Loucy (cell line): Measurements from ENCODE around the gene ABHD10.
A peak's percentile ranks its signal among the peaks of the same experiment; 100 is the strongest.

ENCODE experiments used
- H2AFZ ChIP-seq: fragments of 200-600 bp; sonication (generic); 2 replicates; pipeline ENCODE4 v1.6.0; 2016; ENCODE audit warnings: antibody characterized with exemption, mild to moderate bottlenecking, low read length, moderate library complexity
- H3F3A ChIP-seq: fragments of 200-600 bp; 2 replicates; pipeline ENCODE4 v1.6.0; 2016; ENCODE audit warnings: antibody characterized with exemption, low read depth, mild to moderate bottlenecking
- H3K27me3 ChIP-seq: fragments of 200-600 bp; sonication (generic); 2 replicates; pipeline ENCODE4 v1.6.1; 2014; ENCODE audit warnings: low read length, mild to moderate bottlenecking; ENCODE audit not compliant: insufficient read depth, poor library complexity, severe bottlenecking
- H3K36me3 ChIP-seq: fragments of 200-600 bp; sonication (generic); 2 replicates; pipeline ENCODE4 v1.6.1; 2016; ENCODE audit warnings: low read length; ENCODE audit not compliant: insufficient read depth
- H3K4me1 ChIP-seq: fragments of 200-600 bp; sonication (generic); 2 replicates; pipeline ENCODE4 v1.5.1; 2014; ENCODE audit warnings: low read length, mild to moderate bottlenecking; ENCODE audit not compliant: insufficient read depth, poor library complexity, severe bottlenecking
- H3K4me2 ChIP-seq: fragments of 200-600 bp; sonication (generic); 2 replicates; pipeline ENCODE4 v1.6.0; 2014; ENCODE audit warnings: antibody characterized with exemption, low read length, low read depth, mild to moderate bottlenecking; ENCODE audit not compliant: poor library complexity, severe bottlenecking
- H3K4me3 ChIP-seq: fragments of 200-600 bp; sonication (generic); 2 replicates; pipeline ENCODE4 v1.5.1; 2014; ENCODE audit warnings: low read length, mild to moderate bottlenecking, mixed read lengths; ENCODE audit not compliant: poor library complexity, severe bottlenecking
- H3K79me2 ChIP-seq: fragments of 200-600 bp; sonication (generic); 2 replicates; pipeline ENCODE4 v1.6.1; 2014; ENCODE audit warnings: low read length; ENCODE audit not compliant: insufficient read depth
- H3K9ac ChIP-seq: fragments of 200-600 bp; sonication (generic); 2 replicates; pipeline ENCODE4 v1.6.0; 2014; ENCODE audit warnings: mild to moderate bottlenecking, low read depth, low read length, moderate library complexity; ENCODE audit not compliant: poor library complexity, severe bottlenecking
- H3K9me2 ChIP-seq: fragments of 200-600 bp; sonication (generic); replicated peaks from 2 replicates; pipeline ENCODE4 v1.6.1; 2016; ENCODE audit warnings: low read depth, low read length, mixed read lengths
- H3K9me3 ChIP-seq: fragments of 200-600 bp; sonication (generic); 2 replicates; pipeline ENCODE4 v1.6.1; 2014; ENCODE audit warnings: mild to moderate bottlenecking, antibody characterized with exemption, low read length, low read depth; ENCODE audit not compliant: insufficient read depth
- H4K20me1 ChIP-seq: fragments of 200-600 bp; sonication (generic); 2 replicates; pipeline ENCODE4 v1.6.0; 2014; ENCODE audit warnings: antibody characterized with exemption, low read length, mild to moderate bottlenecking; ENCODE audit not compliant: insufficient read depth, poor library complexity, severe bottlenecking
- CTCF ChIP-seq: fragments of 200-600 bp; sonication (generic); conservative IDR thresholded peaks from 2 replicates; pipeline ENCODE4 v1.5.1; 2014; ENCODE audit warnings: mild to moderate bottlenecking, antibody characterized with exemption, low read length
- EZH2phosphoT487 ChIP-seq: fragments of 200-600 bp; IDR thresholded peaks from 2 replicates; pipeline ENCODE4 v1.6.1; 2018; ENCODE audit warnings: antibody characterized with exemption, mild to moderate bottlenecking, moderate library complexity, borderline replicate concordance

Gene ABHD10

GRCh38 chr3:111984636-111985298 lies 5.9 kb downstream of the ABHD10 start:
- Histone ChIP-seq H3K36me3 (peaks cover 10% of the 10 kb centered on the region; the same call in 1 of the 2 replicates), H3K9ac (no peak overlapping the region), H3F3A (no peaks in the 10 kb centered on the region; the same call in 1 of the 2 replicates), H3K4me2 (peak overlapping the region; percentile 75), H3K9me2 (no peaks in the 10 kb centered on the region), H3K9me3 (no peaks in the 10 kb centered on the region), H3K4me3 (no peak overlapping the region), H3K79me2 (peaks cover 58% of the 10 kb centered on the region), H3K4me1 (peaks cover 64% of the 10 kb centered on the region), H3K27me3 (no peaks in the 10 kb centered on the region), H2AFZ (no peak overlapping the region), H4K20me1 (peaks cover 51% of the 10 kb centered on the region)
- TF ChIP-seq EZH2phosphoT487 (no peak), CTCF (no peak)

DNA sequence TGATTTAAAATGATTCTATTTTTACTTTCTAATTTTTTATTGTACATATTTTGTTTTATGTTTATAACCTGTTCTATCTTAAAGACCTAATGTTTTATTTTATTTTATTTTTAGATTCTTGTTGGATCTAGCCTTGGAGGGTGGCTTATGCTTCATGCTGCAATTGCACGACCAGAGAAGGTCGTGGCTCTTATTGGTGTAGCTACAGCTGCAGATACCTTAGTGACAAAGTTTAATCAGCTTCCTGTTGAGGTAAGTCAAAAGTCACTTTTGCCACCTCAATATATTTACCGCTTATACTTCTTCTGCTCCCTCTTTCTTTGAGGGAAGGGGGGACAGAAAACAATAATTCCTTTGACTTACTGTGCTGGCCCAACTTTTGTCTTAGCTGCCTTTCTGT lies 8.0 kb downstream of the ABHD10 start:
- no peaks in the 10 kb centered on the region; the same call in 1 of the 2 replicates for H3F3A ChIP-seq
- TF ChIP-seq CTCF (no peak), EZH2phosphoT487 (no peak)
- peaks cover 16% of the 10 kb centered on the region; the same call in 1 of the 2 replicates for H3K36me3 ChIP-seq

DNA sequence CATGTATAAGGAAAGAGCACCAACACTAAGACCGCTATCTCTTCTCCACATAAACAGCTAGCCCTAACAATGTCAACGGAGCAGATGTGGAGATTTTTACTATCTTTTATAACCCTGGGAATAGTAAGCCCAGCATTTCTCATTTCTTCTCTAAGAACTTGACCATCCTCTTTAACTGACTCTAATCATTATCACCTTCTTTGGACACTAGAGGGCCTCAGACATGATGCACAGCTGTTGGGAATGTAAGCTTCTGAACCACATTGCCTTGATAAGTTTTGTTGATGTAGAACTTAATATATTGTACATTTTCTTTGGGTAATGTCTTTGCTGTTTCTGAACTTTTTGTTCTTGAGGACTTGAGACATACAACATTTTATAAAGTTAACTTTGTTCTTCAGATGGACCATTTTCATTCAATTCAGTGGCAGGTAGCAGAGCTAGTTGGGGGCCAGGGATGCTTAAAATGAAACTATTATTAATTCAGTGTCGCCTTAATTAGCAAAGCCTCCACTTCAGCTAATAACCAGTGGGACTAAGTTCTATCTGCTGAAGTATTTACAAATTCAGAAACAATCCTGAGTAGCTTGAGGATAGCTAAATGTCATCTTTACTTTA lies 10.3 kb downstream of the ABHD10 start:
- H2AFZ ChIP-seq: no peak overlapping the region
- no peak for TF ChIP-seq EZH2phosphoT487
- TF ChIP-seq CTCF: peak; percentile 87
- peak overlapping the region; percentile 63 for H3K4me2 ChIP-seq
- H3F3A ChIP-seq: no peaks in the 10 kb centered on the region; the same call in 1 of the 2 replicates
- no peaks in the 10 kb centered on the region for H3K27me3 ChIP-seq
- peak overlapping the region; percentile 57 for H3K4me3 ChIP-seq
- H4K20me1 ChIP-seq: peaks cover 21% of the 10 kb centered on the region
- peaks cover 31% of the 10 kb centered on the region; the same call in 1 of the 2 replicates for H3K36me3 ChIP-seq
- no peaks in the 10 kb centered on the region for H3K9me2 ChIP-seq
- H3K9ac ChIP-seq: no peak overlapping the region
- H3K9me3 ChIP-seq: no peaks in the 10 kb centered on the region
- H3K79me2 ChIP-seq: peaks cover 14% of the 10 kb centered on the region
- peaks cover 21% of the 10 kb centered on the region for H3K4me1 ChIP-seq

More for the DNA sequence above, 8.0 kb downstream of the ABHD10 start:
- peaks cover 38% of the 10 kb centered on the region for H3K79me2 ChIP-seq
- peaks cover 44% of the 10 kb centered on the region for H3K4me1 ChIP-seq
- no peak overlapping the region for H3K9ac ChIP-seq
- H3K9me2 ChIP-seq: no peaks in the 10 kb centered on the region
- peak overlapping the region; percentile 23 for H3K4me2 ChIP-seq
- H3K9me3 ChIP-seq: no peaks in the 10 kb centered on the region
- H3K27me3 ChIP-seq: no peaks in the 10 kb centered on the region
- H3K4me3 ChIP-seq: no peak overlapping the region
- peaks cover 41% of the 10 kb centered on the region for H4K20me1 ChIP-seq
- no peak overlapping the region for H2AFZ ChIP-seq
